Inflammatory macrophage treated with lipopolysaccharide for 4 hours (primary cell): ENCODE measurements around the gene PITX3.

ENCODE experiments used
- DNase-seq: peaks from one replicate; pipeline ENCODE4 v3.0.0-alpha.2; 2020

Gene PITX3

DNA sequence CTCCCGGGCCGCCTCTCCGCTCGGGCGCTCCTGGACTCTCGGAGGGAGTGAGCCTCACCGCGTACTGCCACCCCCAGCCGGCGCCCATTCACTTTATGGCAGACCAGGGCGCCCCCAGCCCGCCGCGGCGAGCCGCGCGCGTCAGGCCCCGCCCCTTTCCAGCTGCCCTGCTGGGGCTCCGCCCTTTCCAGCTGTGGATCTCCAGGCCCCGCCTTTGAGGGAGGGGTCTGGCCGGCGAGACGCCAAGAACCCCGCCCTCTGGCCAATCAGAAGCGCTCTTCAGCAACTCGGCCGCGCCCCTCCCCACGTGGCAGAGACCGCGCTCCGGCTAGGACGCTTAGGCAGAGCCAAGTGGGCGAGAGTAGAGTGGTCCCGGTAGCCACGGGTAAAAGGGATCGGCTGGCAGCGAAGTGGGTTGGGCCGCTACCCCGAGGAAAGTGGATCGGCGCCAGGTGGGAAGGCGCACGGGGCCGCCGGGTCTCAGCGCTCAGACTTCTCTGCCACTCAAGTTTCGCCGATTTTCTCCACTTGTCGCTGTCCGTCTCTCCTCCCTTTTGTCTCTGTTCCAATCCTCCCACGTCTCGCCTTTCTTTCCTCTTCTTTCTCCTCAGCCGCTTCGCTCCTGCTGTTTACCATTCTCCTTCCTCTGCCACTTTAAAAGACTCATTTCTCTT is at the start of gene PITX3:
Gene PITX3 (minus strand): TSS at position 69 of the 674 bp plus-strand sequence. CDS start 9,432 bp downstream, outside the sequence.
- peak; percentile 94 for DNase-seq

DNA sequence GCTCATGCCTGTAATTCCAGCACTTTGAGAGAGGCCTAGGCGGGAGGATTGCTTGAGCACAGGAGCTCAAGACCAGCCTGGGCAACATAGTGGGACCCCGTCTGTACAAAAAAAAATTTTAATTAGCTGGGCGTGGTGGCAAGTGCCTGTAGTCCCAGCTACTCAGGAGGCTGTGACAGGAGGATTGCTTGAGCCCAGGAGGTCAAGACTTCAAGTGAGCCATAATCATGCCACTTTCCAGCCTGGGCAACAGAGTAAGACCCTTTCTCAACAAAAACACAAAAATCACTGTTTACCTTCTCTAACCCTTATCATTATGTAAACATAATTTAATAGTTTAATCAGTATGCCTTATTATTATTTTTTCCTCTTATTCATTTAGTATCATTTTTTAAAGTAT is 48.5 kb upstream of the PITX3 start:
- DNase-seq: no peak

DNA sequence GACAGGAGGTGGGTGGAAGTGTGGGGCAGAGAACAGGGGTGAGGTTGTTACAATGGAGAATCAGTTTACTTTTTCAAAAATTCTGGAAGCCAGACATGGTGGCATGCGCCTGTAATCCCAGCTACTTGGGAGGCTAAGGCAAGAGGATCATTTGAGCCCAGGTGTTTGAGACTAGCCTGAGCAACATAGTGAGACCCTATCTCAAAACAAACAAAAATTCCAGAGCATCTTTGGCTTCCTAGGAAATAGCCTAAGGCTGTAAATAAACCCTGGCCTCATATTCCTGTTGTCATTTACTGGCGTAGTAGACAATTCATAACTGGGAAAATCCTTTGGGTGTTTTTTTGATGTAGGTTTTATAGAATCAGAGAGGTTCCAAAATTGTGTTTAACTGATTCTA is 48.0 kb upstream of the PITX3 start:
- no peak for DNase-seq

DNA sequence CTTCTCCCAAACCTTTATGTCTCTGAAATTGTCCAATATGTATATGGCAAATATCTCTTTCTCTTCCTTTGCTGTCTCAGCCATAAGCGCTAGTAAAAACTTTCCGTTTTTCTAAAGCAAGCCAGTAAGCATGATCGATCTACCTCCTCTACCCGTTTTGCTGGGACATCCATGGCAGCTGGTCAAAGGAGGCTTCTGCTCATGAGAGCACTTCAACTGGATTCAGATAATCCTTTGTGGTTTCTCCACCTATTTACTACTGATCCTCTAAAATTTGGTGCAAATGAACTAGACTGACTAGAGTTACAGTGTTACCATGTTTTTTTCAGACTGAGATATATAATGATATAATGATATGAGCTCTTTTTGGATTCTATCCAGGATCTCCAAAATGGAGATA is 46.7 kb upstream of the PITX3 start:
- DNase-seq: no peak

DNA sequence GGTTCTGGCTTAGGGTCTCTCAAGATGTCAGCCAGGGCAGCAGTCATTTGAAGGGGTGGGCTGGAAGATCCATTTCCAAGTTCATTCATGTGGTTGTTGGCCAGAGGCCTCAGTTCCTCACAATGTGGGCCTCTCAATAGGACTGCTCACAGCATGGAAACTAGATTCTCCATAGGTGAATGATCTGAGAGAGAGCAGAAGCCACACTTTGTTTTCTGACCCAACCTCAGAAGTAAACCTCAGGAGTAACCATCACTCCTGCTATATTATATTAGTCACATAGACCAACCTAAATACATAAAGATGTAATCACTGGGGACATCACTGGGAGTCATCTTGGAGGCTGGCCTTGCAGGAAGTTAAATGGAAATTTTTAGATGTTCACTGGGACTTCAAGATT is 46.2 kb upstream of the PITX3 start:
- no peak for DNase-seq

DNA sequence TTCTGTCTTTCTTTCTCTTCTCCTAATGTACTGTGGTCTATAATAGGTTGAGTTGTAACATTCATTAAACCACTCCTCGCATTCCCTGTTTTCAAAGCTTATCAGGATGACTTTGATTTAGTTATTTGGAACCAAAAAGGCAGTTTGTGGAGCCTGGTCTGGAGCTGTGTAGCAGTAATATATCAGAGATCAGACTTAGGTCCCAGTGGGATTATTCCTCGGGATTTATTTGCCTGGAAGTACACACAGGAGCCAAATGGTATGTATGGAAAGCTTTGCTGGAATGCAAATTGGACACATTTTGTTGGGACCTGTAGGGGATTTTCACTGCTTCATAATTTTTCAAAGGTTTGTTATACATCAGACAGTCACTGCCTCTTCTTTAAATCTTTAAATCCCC is 44.9 kb upstream of the PITX3 start:
- DNase-seq: no peak

DNA sequence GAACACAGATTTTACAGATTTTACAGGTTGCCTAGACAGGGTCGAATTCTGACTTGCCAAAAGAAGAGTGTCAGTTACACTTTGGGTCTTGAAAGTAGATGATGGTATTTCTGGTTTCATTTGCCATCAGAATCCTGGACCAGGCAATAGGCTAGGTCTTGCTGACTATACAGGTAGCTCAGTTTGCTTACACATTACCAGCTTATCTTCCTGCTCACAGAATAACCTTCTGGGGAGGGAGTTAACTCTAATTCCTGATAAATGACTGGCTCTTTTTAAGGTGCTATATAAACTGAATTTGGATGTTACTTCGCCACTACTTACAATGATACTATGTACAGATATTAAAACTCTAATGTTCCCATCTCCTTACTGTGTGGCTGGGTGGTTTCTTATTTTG is 43.8 kb upstream of the PITX3 start:
- no peak for DNase-seq

DNA sequence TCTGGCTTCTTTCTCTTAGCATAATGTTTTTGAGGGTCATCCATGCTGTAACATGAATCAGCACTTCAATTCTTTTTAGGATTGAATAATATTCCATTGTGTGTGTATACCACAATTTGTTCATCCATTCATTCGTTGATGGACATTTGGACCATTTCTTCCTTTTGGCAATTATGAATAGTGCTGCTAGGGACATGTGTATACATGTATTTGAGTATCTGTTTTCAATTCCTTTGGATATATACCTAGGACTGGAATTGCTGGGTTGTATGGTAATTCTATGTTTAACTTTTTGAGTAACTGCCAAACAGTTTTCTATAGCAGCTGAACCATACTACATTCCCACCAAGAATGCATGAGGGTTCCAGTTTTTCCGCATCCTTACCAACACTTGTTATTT is 43.2 kb upstream of the PITX3 start:
- DNase-seq: no peak

DNA sequence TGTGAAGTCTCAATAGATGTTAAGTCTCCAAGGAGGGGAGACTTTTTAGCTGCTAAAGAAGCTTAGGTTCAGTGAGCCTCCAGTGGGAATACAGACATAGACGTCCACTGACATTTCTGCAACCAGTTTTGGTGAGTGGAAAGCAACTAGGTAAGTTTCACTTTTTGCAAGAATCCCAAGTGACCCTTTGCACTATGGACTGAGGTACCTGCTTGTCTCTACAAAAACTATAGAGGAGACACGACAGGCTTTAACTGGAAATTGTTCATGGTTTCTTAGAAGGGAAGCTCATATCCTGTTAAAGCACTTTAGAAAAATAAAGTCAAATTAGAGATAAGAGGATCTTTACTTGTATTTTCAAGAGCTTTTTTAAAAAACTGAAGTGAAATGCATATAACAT is 42.6 kb upstream of the PITX3 start:
- no peak for DNase-seq

DNA sequence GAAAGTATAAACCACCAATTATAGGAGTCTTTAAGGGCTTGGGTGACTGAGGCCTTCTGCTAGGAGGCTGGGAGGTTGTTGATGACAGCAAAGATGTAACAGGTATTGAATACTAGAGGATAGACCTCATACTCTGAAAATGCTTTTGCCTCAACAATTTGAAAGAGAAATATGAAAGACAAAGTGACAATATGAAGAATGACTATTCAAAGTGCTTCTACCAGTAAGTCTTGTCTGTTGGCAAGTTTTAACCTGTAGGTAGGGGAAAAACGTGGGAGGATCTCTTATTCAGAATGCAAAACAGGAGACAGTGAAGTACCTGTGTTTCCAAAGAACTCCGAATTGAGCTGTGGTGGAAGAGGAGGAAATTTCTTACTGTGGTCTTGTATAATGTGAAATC is 42.2 kb upstream of the PITX3 start:
- no peak for DNase-seq

DNA sequence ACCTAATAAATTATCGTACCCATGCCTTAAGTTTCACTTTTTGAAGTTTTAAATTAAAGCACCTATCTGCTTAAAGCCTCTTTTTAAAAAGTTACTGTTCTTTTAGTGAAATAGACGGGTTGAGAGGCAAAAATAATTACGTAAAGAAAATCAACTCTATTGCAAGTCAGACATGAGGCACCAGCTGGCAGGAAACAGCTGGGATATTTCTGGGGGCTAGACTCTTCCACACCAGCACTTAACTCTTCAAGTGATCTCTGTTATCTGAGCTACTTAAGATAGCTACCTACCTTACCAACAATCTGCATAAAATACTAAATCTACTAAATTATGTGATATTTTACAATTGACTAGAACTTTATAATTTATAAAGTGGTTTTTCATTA is 39.8 kb upstream of the PITX3 start:
- DNase-seq: no peak

DNA sequence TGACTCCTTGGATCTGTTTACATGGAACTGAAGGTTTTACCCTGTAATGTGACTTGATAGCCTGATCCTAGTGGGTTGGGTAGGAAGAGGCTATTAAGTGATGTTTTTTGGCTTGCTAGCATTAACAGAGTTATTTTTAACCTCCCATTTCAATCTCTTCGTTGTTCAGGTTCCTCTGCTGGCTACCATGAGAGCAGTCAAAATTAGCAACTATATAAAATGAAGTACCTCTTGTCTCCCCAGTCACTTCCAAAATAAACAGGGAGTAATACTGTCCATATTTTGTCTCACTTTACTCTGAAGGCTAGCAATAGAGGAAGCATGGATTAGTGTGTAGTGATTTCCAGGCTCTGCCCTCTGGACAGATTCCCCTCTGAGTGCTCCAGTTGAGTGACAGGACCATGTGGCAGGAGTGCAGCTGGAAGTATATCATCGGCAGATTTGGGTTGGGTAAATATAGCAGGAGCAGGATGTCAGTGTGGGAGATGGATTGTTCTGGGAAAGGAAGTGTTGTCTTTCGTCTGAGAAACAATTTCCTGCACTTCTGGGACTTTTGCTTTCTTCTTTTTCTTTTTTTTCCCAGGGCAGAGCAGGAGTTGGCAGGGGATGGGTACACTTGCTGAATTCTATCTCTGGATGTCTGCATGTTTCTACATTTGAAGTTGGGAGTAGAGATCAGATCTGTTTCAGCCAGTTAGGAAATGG is 39.2 kb upstream of the PITX3 start:
- DNase-seq: peak; percentile 12

DNA sequence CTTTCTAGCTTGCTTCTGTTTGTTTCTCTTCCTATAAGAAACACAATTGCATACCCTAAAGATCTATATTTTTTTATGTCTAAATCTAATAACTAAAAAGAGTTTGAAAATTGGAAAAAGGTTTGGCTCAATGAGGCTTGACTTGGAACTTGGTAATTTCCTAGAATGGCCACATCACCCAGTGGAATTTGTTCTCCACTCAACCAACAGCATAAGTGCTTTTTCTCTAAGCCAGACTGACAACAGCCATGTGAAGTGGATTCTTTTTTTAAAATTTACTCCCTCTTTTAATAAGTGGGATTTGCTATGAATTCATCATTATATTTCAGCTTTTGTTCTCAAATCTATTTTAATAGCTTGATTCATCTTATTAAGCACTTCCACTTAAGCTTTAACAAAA is 37.8 kb upstream of the PITX3 start:
- no peak for DNase-seq

DNA sequence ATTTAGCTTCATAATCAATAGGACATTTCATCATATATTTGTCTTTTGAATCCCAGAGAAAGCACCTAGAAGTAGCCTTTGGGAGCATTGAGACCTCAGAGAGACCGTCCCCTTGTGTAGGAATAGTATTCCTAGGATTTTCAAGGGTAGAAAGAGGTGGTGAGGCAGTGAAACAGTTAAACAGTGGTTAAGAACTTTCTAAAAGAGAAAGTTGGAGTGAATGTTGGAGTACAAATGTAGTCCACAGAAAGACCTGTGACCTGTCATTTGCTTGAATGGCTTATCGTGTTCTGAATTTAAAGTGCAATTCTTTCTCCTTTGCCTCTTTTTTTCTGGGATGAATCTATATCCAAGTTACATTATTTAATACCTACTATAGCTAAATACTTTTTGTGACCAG is 34.0 kb upstream of the PITX3 start:
- DNase-seq: no peak

DNA sequence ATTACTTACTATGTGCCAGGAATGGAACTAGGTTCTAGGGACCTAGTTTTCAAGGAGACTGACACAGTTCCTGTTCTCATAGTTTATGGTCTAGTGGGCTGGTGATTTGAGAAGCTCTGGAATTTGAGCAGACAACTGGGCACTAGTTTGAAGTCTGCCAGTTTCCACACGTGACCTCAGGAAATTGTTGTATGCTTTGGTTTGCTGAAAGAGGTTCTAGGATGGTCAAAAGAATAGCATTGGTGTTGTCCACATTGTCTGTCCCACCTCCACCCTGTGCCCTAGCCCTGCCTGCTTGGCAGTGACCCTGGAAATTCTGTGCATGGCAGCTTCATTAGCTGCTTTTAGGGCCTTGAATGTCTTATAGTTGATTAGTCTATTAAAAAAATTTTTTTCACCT is 32.8 kb upstream of the PITX3 start:
- DNase-seq: no peak

DNA sequence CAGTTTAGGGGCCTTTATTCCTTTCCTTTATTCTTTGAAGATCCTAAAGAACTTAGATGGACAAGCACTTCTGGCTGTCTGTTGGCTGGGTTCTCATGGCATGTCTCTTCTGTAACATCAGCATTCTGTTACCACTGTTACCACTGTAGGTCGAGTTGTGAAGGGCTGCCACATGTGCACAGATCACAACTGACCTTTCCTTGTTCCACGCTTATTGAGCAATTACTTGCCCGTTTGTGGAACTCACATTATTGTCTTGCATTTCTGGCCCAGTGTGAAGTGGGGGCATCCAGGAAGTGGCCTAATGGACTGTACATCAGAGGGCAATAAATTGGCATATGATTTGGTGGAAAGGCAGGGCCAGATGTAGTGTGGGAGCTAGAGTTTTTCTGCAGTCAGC is 27.7 kb upstream of the PITX3 start:
- DNase-seq: peak; percentile 34

DNA sequence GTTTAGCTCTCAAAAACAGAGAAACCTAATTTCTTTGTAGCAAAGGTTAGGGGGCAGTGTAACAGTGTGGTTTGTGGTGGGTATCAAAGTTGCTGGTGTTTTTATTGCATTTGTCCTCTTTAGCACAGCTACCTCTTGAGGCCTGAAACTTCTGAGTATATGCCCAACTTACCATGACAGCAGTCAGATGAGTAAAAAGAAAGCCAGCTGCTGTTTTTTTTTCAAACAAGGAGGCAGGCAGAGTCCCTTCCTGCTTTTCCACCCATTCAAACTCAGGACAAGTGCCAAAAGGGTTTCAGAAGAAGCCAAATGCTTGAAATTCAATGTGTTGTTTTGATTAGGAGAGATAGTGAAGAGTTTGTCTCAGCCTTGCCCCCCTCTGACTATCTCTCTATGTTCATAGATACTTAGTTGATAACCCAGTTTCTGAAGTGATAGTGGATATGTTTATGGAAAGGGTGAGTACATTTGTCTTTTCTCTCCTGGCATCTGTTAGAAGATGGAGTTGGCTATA is 27.1 kb upstream of the PITX3 start:
- no peak for DNase-seq

DNA sequence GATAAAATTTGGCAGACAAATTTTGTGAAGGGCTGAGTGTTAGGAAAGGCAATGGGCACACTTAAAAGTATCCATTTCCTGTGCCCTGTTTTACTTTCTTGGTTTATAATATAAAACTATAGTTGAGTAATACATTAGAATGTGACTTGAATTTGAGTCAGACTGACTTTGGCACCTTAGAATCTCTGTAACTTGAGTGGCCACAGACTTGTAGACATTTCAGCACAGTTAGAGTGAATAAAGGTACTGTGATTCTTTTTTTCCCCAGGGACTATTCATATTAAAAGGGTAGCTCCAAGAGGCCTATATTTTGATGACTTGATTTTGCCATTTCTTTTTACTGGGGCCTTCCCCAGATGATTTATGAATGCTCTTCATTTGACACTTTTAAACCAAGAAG is 26.4 kb upstream of the PITX3 start:
- DNase-seq: no peak

DNA sequence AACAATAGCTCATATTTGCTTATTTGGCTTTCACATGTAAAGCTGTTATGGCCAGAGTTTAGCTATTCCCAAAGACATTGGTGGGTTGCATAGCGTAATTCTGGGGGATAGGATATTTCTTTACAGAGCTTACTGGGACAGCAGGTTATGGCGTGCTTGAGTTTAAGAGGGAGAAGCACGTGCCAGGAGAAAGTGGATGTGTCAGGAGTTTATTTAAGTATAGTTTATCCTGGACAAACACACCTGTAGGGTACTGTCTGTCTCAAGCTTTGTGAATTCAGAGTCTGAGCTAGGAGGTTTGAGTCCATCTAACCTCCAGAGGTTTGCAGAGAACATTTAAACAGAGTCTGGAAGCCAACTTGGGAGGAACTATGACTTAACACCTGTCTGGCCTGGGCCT is 25.4 kb upstream of the PITX3 start:
- no peak for DNase-seq

DNA sequence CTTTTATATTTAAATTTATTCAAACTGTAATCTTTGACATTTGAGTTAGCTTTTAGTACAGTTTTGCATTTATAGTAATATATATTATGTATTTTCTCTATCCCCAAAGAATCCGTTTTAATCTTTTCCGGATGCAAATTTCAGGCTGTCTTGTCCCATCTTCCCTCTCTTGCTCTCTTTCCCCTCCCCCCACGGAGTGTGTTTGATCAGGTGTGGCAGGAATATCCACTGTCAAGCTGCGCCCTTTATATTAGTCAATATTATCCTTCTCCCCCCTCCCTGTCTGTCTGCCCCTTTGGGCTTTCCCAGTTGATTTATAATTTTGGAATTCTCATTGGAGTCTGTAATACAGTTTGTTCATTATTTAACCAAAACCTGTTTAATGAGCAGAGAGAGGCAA is 23.1 kb upstream of the PITX3 start:
- DNase-seq: no peak

DNA sequence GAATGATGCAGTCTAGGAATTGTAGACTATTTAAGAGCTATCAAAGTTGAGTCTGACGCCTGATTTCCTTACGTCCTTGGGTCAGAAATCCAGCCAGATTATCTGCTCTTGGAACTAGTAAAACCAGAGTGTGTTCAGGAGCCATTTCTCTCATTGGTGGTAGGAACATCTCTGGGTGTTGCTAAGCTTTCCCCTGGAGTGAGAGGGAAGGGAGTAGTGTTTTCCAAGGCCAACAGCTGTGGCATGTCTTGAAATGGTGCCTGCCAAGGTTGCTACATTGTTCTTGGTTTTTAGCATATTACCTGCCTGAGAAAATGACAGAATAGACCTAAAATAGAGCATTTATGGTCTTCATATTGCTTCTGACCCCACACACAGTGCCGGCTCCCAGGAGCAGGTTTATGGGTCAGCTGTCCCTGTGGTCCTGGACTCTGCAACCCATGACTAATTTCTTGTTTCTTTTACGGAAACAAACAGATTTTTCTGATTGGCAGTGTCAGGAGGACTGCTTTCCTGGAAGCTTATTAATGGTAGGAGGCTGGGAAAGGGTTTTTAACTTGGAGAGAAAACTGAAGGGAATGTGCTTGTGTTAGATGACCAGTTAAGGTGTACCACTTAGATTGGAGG is 21.5 kb upstream of the PITX3 start:
- no peak for DNase-seq

DNA sequence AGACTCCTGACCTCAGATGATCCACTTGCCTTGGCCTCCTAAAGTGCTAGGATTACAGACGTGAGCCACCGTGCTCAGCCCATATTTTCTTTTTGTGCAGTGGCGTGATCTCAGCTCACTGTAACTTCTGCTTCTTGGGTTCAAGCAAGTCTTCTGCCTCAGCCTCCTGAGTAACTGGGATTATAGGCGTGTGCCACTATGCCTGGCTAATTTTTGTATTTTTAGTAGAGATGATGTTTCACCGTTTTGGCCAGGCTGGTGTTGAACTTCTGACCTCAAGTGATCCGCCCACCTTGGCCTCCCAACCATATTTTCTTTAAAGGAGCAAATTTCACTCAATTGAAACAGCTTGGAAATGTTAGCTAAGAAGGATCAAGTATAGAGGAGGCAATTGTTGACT is 20.5 kb upstream of the PITX3 start:
- no peak for DNase-seq

DNA sequence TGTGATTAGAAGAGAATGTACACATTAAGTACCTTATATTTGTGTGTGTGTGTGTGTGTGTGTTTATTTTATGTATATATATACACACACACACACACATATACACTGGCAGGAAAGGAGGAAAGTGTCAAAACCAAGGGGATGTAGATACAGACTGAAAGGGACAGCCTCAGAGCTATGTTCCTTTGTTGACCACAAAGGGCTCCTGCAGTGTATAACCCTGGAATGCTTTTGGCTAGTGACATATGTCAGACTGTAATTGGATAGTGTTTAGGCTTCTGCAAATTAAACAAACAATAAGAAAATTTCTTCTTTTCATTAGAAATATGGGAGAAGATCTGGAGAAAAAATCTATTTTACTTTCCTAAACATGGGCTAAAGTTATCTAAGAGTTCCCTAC is 19.9 kb upstream of the PITX3 start:
- DNase-seq: no peak

DNA sequence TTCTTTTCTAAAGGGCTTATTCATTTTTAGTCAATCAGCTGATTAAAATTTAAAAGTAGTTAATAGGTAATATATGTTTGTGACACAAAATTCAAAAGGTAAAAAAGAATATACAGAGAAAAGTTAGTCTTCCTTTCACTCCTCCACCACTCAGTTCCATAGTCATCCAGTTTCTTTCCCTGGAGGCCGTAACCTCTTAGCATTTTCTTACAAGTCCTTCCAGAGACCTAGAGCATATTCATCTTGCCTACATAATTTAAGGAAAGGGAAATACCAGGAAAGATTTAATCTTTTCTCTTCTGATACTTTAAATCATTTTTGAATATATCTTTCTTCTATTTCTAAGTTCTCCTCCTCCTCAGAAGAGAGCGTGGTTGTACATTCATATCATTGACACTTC is 14.1 kb upstream of the PITX3 start:
- no peak for DNase-seq
